Measurements from ENCODE around the gene ARHGEF7. TPM values are rescaled to one million over a fixed set of nuclear protein-coding genes. Genes with fewer than 3 reads are reported as not detected.

The ARHGEF7 gene
- total RNA-seq, 3 donors from 2014 or later (not counting 1 experiment from before 2014, with no cell fraction given) = 99.9 to 135 (median 105) TPM

DNA sequence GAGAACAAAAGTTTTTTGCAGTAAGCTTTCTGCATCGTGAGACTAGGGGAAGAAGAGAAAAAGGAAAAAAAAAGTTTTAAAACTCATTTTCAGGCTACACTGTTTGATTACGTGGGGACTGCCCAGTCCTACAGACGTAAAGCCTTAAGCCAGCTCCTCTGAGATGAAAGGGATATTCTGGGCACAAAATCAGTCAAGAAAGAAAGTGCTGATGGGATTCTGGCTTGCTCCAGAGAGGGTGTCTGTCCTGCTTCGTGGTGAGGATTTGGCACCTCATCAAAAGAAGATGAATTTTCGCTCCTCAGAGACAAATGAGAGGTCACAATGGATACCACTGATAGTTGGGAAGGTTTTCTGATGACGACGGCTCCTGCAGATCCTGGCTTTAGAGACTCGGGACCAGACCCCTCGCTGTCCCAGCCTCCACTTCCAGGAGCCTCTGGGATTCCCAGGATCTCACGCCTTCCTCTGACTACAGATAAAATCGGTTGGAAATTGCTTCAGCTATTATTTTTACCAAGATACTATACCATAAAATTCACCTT lies 215.0 kb downstream of the ARHGEF7 start:
- no peaks in the 10 kb centered on the region for H3K36me3 Mint-ChIP-seq
- H3K9me3 Mint-ChIP-seq = no peaks in the 10 kb centered on the region
- WGBS (ENCODE audit: insufficient coverage) = 86% methylated on average over 11 of the region's 11 CpGs
- Histone ChIP-seq H3K27ac (ENCODE audit: low read length) (no peak overlapping the region), H3K27me3 (ENCODE audit: control insufficient read depth, insufficient read depth, low read length) (no peaks in the 10 kb centered on the region), H3K4me3 (ENCODE audit: low read length) (no peak overlapping the region), H3K4me1 (ENCODE audit: control insufficient read depth, insufficient read depth, low read length) (no peaks in the 10 kb centered on the region), H3K9me3 (ENCODE audit: control insufficient read depth, insufficient read depth, low read length) (no peaks in the 10 kb centered on the region), H3K36me3 (ENCODE audit: control insufficient read depth, insufficient read depth, low read length) (no peaks in the 10 kb centered on the region)
- no peaks in the 10 kb centered on the region for H3K27me3 Mint-ChIP-seq (ENCODE audit: low read depth in 2 of 2)
- ATAC-seq = no peak
- intact Hi-C loops (cut with micrococcal nuclease) = no loop called here
- no peak overlapping the region for H3K27ac Mint-ChIP-seq
- no peaks in the 10 kb centered on the region for H3K4me1 Mint-ChIP-seq
- no peak overlapping the region for H3K4me3 Mint-ChIP-seq
- no peak for DNase-seq
- TF ChIP-seq, protein P1, sequence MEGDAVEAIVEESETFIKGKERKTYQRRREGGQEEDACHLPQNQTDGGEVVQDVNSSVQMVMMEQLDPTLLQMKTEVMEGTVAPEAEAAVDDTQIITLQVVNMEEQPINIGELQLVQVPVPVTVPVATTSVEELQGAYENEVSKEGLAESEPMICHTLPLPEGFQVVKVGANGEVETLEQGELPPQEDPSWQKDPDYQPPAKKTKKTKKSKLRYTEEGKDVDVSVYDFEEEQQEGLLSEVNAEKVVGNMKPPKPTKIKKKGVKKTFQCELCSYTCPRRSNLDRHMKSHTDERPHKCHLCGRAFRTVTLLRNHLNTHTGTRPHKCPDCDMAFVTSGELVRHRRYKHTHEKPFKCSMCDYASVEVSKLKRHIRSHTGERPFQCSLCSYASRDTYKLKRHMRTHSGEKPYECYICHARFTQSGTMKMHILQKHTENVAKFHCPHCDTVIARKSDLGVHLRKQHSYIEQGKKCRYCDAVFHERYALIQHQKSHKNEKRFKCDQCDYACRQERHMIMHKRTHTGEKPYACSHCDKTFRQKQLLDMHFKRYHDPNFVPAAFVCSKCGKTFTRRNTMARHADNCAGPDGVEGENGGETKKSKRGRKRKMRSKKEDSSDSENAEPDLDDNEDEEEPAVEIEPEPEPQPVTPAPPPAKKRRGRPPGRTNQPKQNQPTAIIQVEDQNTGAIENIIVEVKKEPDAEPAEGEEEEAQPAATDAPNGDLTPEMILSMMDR (IDR thresholded peaks at IDR 0.05) = no peak

DNA sequence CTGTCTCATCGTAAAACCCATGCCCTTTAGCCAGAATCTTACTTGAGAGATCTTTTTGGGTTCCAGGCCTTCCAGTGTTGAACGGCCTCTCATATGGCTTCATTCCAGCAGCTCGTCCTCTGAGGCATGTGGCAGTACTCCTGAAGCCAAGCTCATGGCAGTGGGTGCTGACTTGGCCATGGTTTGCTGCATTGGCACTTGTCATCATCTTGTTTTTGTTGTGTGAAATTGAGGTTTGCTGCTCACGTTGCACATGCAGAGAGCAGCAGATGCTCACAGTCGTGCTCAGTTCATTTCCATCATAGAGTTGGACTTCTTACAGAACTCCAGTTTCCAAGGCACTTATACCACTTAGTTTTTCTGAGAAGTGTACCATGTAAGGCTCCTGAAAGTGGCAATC lies 220.2 kb downstream of the ARHGEF7 start:
- Mint-ChIP-seq H3K27me3 (ENCODE audit: low read depth in 2 of 2) (no peaks in the 10 kb centered on the region), H3K36me3 (no peaks in the 10 kb centered on the region), H3K4me3 (no peak overlapping the region), H3K27ac (no peak overlapping the region), H3K9me3 (no peaks in the 10 kb centered on the region), H3K4me1 (no peaks in the 10 kb centered on the region)
- no peak overlapping the region for H3K27ac ChIP-seq (ENCODE audit: low read length)
- H3K36me3 ChIP-seq (ENCODE audit: control insufficient read depth, insufficient read depth, low read length) = no peaks in the 10 kb centered on the region
- WGBS (ENCODE audit: insufficient coverage) = 92% methylated on average over 5 of the region's 5 CpGs
- H3K4me3 ChIP-seq (ENCODE audit: low read length) = no peak overlapping the region
- TF ChIP-seq, protein P1 (IDR thresholded peaks at IDR 0.05) = no peak
- DNase-seq = no peak
- ATAC-seq = no peak
- no peaks in the 10 kb centered on the region for H3K27me3 ChIP-seq (ENCODE audit: control insufficient read depth, insufficient read depth, low read length)
- no peaks in the 10 kb centered on the region for H3K9me3 ChIP-seq (ENCODE audit: control insufficient read depth, insufficient read depth, low read length)
- intact Hi-C loops (cut with micrococcal nuclease) = no loop called here
- no peaks in the 10 kb centered on the region for H3K4me1 ChIP-seq (ENCODE audit: control insufficient read depth, insufficient read depth, low read length)

DNA sequence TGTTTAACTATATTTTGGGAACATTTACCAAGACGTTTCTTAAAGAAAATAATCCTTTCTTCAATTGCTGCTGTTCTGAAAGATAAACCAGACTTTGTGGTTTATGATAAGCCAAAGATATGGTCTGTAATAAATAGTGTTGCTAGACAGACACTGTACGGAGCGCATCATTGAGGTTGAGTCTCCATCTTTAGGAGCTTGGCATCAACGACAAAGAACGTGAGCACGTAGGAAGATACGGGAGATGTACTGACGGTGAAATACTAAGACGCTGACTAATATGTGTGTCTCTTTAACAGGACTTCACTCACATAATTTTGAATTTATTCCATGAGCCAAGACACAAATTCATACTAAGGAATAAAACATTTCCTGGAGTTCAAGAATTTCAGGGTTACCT lies 221.6 kb downstream of the ARHGEF7 start:
- Mint-ChIP-seq H3K27ac (no peak overlapping the region), H3K4me3 (no peak overlapping the region), H3K9me3 (no peaks in the 10 kb centered on the region), H3K36me3 (no peaks in the 10 kb centered on the region), H3K27me3 (ENCODE audit: low read depth in 2 of 2) (no peaks in the 10 kb centered on the region), H3K4me1 (no peaks in the 10 kb centered on the region)
- no peak for ATAC-seq
- TF ChIP-seq, protein P1 (IDR thresholded peaks at IDR 0.05) = no peak
- Histone ChIP-seq H3K4me1 (ENCODE audit: control insufficient read depth, insufficient read depth, low read length) (no peaks in the 10 kb centered on the region), H3K4me3 (ENCODE audit: low read length) (no peak overlapping the region), H3K9me3 (ENCODE audit: control insufficient read depth, insufficient read depth, low read length) (no peaks in the 10 kb centered on the region), H3K27ac (ENCODE audit: low read length) (no peak overlapping the region), H3K36me3 (ENCODE audit: control insufficient read depth, insufficient read depth, low read length) (no peaks in the 10 kb centered on the region), H3K27me3 (ENCODE audit: control insufficient read depth, insufficient read depth, low read length) (no peaks in the 10 kb centered on the region)
- no peak for DNase-seq
- intact Hi-C loops (cut with micrococcal nuclease) = no loop called here
- WGBS (ENCODE audit: insufficient coverage) = 94% methylated on average over 9 of the region's 9 CpGs

DNA sequence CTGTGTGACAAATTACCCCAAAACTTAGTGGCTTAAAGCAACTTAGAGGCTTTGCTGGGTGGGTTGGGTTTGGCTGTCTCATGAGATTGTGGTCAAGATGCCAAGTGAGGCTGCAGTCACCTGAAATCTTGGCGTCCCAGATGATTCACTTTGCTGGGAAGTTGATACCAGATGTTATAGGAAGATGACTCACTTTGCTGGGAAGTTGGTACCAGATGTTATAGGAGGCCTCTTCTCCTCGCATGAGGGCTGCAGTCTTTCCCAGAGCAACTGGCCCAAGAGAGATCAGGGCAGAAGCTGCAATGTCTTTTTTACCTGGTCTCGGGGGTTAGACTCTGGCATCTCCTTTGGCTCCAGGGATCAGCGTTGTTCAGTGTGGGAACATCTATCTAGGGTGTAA lies 222.1 kb downstream of the ARHGEF7 start:
- no peaks in the 10 kb centered on the region for H3K36me3 Mint-ChIP-seq
- Histone ChIP-seq H3K27ac (ENCODE audit: low read length) (no peak overlapping the region), H3K36me3 (ENCODE audit: control insufficient read depth, insufficient read depth, low read length) (no peaks in the 10 kb centered on the region), H3K9me3 (ENCODE audit: control insufficient read depth, insufficient read depth, low read length) (no peaks in the 10 kb centered on the region), H3K4me1 (ENCODE audit: control insufficient read depth, insufficient read depth, low read length) (no peaks in the 10 kb centered on the region), H3K27me3 (ENCODE audit: control insufficient read depth, insufficient read depth, low read length) (no peaks in the 10 kb centered on the region), H3K4me3 (ENCODE audit: low read length) (no peak overlapping the region)
- DNase-seq = no peak
- H3K4me1 Mint-ChIP-seq = no peaks in the 10 kb centered on the region
- no peaks in the 10 kb centered on the region for H3K27me3 Mint-ChIP-seq (ENCODE audit: low read depth in 2 of 2)
- intact Hi-C loops (cut with micrococcal nuclease) = no loop called here
- WGBS (ENCODE audit: insufficient coverage) = 84% methylated on average over 4 of the region's 4 CpGs
- no peak for ATAC-seq
- no peak overlapping the region for H3K4me3 Mint-ChIP-seq
- no peak overlapping the region for H3K27ac Mint-ChIP-seq
- H3K9me3 Mint-ChIP-seq = no peaks in the 10 kb centered on the region
- TF ChIP-seq, protein P1 (IDR thresholded peaks at IDR 0.05) = no peak

Data from natural killer cell (primary cell).